ENCODE data around the gene INAFM1.

Gene INAFM1

DNA sequence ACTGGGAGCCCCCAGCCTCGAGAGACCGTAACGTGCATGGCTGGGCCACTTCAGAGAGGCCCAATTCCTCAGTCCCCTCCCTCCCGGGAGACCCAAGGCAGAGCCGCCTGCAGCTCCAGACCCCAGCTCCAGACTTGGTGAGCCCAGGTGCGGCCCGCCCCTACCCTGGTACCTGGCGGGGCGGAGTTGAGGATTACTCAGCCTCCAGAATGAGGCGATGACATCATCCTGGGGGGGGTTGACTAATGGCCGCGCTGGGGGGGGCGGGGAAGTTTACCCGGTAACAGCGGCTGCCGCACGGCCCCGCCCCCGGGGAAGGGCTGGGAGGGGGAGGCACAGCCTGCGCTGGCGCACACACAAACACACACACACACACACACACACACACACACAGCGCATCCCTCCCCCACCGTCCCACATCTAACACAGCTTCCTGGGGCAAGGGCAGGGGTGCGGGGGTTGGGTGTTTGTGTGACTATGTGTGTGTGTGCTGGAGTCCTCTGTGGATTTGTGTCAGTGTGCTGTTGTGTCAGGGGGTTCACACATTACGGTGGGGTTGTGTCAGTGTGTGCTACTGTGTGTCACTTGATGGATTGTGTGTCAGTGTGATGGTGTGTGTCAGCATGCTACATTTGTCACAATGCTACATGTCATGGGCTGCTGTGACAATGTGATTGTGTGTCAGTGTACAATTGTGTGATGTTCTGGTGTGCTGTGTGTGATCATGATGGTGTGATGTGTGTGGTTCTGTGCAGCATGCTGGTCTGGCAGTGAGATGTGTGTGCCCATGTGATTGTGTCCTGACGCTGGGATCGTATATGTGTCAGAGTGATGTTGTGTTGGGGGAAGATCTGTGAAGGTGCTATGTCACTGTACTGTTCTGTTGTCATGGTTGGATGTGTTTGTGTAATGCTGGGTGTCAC lies 33.4 kb upstream of the INAFM1 start (continued):
- TF ChIP-seq, protein P1, sequence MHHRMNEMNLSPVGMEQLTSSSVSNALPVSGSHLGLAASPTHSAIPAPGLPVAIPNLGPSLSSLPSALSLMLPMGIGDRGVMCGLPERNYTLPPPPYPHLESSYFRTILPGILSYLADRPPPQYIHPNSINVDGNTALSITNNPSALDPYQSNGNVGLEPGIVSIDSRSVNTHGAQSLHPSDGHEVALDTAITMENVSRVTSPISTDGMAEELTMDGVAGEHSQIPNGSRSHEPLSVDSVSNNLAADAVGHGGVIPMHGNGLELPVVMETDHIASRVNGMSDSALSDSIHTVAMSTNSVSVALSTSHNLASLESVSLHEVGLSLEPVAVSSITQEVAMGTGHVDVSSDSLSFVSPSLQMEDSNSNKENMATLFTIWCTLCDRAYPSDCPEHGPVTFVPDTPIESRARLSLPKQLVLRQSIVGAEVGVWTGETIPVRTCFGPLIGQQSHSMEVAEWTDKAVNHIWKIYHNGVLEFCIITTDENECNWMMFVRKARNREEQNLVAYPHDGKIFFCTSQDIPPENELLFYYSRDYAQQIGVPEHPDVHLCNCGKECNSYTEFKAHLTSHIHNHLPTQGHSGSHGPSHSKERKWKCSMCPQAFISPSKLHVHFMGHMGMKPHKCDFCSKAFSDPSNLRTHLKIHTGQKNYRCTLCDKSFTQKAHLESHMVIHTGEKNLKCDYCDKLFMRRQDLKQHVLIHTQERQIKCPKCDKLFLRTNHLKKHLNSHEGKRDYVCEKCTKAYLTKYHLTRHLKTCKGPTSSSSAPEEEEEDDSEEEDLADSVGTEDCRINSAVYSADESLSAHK (tag by site-specific recombination; IDR thresholded peaks at IDR 0.05) = peak; percentile 10; the same call in 1 of the 2 replicates
- TF ChIP-seq SP3 (tag by site-specific recombination; IDR thresholded peaks at IDR 0.05) (peak; percentile 86), ZNF624 (tag by site-specific recombination; IDR thresholded peaks at IDR 0.05) (no peak), ZNF248 (tag by site-specific recombination; IDR thresholded peaks at IDR 0.05) (no peak), KLF1 (tag by site-specific recombination; IDR thresholded peaks at IDR 0.05) (peak; percentile 79), ZNF658 (tag by site-specific recombination; IDR thresholded peaks at IDR 0.05) (no peak), KLF7 (tag by site-specific recombination; IDR thresholded peaks at IDR 0.05; ENCODE audit: borderline replicate concordance) (peak; percentile 43; the same call in 1 of the 2 replicates), ZNF37A (tag by site-specific recombination; IDR thresholded peaks at IDR 0.05) (no peak), ZNF16 (tag by site-specific recombination; IDR thresholded peaks at IDR 0.05; ENCODE audit: low read depth) (no peak), ZBTB48 (tag by site-specific recombination; IDR thresholded peaks at IDR 0.05) (peak; percentile 48), ZNF24 (tag by site-specific recombination; IDR thresholded peaks at IDR 0.05) (peak; percentile 63; the same call in 1 of the 2 replicates), ZBTB8A (tag by site-specific recombination; IDR thresholded peaks at IDR 0.05) (0 out of 2 replicates have a peak, but pooled peaks have one; percentile 21), ZSCAN30 (tag by site-specific recombination; IDR thresholded peaks at IDR 0.05) (no peak), ZNF169 (tag by site-specific recombination; IDR thresholded peaks at IDR 0.05) (peak; percentile 61; the same call in 1 of the 2 replicates), ZNF626 (tag by site-specific recombination; IDR thresholded peaks at IDR 0.05) (no peak)
- TF ChIP-seq, protein P2, sequence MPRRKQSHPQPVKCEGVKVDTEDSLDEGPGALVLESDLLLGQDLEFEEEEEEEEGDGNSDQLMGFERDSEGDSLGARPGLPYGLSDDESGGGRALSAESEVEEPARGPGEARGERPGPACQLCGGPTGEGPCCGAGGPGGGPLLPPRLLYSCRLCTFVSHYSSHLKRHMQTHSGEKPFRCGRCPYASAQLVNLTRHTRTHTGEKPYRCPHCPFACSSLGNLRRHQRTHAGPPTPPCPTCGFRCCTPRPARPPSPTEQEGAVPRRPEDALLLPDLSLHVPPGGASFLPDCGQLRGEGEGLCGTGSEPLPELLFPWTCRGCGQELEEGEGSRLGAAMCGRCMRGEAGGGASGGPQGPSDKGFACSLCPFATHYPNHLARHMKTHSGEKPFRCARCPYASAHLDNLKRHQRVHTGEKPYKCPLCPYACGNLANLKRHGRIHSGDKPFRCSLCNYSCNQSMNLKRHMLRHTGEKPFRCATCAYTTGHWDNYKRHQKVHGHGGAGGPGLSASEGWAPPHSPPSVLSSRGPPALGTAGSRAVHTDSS (tag by site-specific recombination; IDR thresholded peaks at IDR 0.05) = no peak
- TF ChIP-seq, protein P3, sequence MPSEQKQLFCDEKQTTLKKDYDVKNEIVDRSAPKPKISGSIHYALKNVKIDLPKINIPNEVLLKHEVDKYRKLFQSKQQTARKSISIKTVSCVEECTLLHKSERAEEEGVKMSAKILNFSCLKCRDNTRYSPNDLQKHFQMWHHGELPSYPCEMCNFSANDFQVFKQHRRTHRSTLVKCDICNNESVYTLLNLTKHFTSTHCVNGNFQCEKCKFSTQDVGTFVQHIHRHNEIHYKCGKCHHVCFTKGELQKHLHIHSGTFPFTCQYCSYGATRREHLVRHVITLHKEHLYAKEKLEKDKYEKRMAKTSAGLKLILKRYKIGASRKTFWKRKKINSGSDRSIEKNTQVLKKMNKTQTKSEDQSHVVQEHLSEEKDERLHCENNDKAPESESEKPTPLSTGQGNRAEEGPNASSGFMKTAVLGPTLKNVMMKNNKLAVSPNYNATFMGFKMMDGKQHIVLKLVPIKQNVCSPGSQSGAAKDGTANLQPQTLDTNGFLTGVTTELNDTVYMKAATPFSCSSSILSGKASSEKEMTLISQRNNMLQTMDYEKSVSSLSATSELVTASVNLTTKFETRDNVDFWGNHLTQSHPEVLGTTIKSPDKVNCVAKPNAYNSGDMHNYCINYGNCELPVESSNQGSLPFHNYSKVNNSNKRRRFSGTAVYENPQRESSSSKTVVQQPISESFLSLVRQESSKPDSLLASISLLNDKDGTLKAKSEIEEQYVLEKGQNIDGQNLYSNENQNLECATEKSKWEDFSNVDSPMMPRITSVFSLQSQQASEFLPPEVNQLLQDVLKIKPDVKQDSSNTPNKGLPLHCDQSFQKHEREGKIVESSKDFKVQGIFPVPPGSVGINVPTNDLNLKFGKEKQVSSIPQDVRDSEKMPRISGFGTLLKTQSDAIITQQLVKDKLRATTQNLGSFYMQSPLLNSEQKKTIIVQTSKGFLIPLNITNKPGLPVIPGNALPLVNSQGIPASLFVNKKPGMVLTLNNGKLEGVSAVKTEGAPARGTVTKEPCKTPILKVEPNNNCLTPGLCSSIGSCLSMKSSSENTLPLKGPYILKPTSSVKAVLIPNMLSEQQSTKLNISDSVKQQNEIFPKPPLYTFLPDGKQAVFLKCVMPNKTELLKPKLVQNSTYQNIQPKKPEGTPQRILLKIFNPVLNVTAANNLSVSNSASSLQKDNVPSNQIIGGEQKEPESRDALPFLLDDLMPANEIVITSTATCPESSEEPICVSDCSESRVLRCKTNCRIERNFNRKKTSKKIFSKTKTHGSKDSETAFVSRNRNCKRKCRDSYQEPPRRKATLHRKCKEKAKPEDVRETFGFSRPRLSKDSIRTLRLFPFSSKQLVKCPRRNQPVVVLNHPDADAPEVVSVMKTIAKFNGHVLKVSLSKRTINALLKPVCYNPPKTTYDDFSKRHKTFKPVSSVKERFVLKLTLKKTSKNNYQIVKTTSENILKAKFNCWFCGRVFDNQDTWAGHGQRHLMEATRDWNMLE (tag by site-specific recombination; conservative IDR thresholded peaks at IDR 0.05; ENCODE audit: low read depth) = no peak
- TF ChIP-seq, protein P4, sequence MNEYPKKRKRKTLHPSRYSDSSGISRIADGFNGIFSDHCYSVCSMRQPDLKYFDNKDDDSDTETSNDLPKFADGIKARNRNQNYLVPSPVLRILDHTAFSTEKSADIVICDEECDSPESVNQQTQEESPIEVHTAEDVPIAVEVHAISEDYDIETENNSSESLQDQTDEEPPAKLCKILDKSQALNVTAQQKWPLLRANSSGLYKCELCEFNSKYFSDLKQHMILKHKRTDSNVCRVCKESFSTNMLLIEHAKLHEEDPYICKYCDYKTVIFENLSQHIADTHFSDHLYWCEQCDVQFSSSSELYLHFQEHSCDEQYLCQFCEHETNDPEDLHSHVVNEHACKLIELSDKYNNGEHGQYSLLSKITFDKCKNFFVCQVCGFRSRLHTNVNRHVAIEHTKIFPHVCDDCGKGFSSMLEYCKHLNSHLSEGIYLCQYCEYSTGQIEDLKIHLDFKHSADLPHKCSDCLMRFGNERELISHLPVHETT (tag by site-specific recombination; IDR thresholded peaks at IDR 0.05) = peak; percentile 74; the same call in 1 of the 2 replicates
- TF ChIP-seq, protein P5, sequence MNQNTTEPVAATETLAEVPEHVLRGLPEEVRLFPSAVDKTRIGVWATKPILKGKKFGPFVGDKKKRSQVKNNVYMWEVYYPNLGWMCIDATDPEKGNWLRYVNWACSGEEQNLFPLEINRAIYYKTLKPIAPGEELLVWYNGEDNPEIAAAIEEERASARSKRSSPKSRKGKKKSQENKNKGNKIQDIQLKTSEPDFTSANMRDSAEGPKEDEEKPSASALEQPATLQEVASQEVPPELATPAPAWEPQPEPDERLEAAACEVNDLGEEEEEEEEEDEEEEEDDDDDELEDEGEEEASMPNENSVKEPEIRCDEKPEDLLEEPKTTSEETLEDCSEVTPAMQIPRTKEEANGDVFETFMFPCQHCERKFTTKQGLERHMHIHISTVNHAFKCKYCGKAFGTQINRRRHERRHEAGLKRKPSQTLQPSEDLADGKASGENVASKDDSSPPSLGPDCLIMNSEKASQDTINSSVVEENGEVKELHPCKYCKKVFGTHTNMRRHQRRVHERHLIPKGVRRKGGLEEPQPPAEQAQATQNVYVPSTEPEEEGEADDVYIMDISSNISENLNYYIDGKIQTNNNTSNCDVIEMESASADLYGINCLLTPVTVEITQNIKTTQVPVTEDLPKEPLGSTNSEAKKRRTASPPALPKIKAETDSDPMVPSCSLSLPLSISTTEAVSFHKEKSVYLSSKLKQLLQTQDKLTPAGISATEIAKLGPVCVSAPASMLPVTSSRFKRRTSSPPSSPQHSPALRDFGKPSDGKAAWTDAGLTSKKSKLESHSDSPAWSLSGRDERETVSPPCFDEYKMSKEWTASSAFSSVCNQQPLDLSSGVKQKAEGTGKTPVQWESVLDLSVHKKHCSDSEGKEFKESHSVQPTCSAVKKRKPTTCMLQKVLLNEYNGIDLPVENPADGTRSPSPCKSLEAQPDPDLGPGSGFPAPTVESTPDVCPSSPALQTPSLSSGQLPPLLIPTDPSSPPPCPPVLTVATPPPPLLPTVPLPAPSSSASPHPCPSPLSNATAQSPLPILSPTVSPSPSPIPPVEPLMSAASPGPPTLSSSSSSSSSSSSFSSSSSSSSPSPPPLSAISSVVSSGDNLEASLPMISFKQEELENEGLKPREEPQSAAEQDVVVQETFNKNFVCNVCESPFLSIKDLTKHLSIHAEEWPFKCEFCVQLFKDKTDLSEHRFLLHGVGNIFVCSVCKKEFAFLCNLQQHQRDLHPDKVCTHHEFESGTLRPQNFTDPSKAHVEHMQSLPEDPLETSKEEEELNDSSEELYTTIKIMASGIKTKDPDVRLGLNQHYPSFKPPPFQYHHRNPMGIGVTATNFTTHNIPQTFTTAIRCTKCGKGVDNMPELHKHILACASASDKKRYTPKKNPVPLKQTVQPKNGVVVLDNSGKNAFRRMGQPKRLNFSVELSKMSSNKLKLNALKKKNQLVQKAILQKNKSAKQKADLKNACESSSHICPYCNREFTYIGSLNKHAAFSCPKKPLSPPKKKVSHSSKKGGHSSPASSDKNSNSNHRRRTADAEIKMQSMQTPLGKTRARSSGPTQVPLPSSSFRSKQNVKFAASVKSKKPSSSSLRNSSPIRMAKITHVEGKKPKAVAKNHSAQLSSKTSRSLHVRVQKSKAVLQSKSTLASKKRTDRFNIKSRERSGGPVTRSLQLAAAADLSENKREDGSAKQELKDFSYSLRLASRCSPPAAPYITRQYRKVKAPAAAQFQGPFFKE (tag by site-specific recombination; IDR thresholded peaks at IDR 0.05; ENCODE audit: borderline replicate concordance) = peak; percentile 96; the same call in 1 of the 2 replicates
- TF ChIP-seq, protein P6, sequence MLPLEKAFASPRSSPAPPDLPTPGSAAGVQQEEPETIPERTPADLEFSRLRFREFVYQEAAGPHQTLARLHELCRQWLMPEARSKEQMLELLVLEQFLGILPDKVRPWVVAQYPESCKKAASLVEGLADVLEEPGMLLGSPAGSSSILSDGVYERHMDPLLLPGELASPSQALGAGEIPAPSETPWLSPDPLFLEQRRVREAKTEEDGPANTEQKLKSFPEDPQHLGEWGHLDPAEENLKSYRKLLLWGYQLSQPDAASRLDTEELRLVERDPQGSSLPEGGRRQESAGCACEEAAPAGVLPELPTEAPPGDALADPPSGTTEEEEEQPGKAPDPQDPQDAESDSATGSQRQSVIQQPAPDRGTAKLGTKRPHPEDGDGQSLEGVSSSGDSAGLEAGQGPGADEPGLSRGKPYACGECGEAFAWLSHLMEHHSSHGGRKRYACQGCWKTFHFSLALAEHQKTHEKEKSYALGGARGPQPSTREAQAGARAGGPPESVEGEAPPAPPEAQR (tag by site-specific recombination; IDR thresholded peaks at IDR 0.05) = peak; percentile 49; the same call in 1 of the 2 replicates
